Suprapubic skin (tissue), 4 donors: ENCODE results near the gene TEX54.

ENCODE experiments used
- CTCF ChIP-seq, 2 donors: fragments of 200-600 bp in 1 of 2; fragments of 450-650 bp in 1 of 2; sonication (generic) in 1 of 2; IDR thresholded peaks; one replicate each; pipeline ENCODE4 v1.5.1; 2016 to 2019; ENCODE audit warnings: antibody characterized with exemption in 2 of 2, mild to moderate bottlenecking in 1 of 2, moderate library complexity in 1 of 2
- POLR2A ChIP-seq, 2 donors: fragments of 450-650 bp; IDR thresholded peaks; one replicate each; pipeline ENCODE4 v1.6.1; 2017; ENCODE audit warnings: antibody characterized with exemption in 2 of 2, mild to moderate bottlenecking in 2 of 2, moderate library complexity in 2 of 2
- POLR2AphosphoS5 ChIP-seq, 3 donors: sonication (generic); formaldehyde crosslinking; IDR thresholded peaks; one replicate each; pipeline ENCODE4 v1.6.1; 2017; ENCODE audit warnings: antibody characterized with exemption in 3 of 3

- TF ChIP-seq CTCF (IDR thresholded peaks at IDR 0.05) (no peak), POLR2A (IDR thresholded peaks at IDR 0.05) (no peak), POLR2AphosphoS5 (IDR thresholded peaks at IDR 0.05) (no peak)
Measured at GRCh38 chr11:62782753-62783152, 49.9 kb downstream of the TEX54 start.
